Mesothelial cell of epicardium (in vitro differentiated cells): Measurements from ENCODE around the gene ZNF697. TPM values are rescaled to one million over a fixed set of nuclear protein-coding genes. Genes with fewer than 3 reads are reported as not detected.
"Not testable (repeated sequence)": the region's sequence is repeated elsewhere in the genome, so short reads cannot be mapped to it uniquely, and the experiment has no call there.

Source experiments
- DNase-seq, 2 experiments: peaks; one replicate each; pipeline ENCODE4 v3.0.0; 2021; ENCODE audit warnings: low spot score in 2 of 2; ENCODE audit not compliant: unreplicated experiment in 2 of 2
- H3K27ac Mint-ChIP-seq: 2 replicates; pipeline ENCODE4 v1.8.0; 2021; ENCODE audit warnings: mixed read lengths
- H3K27me3 Mint-ChIP-seq: 2 replicates; pipeline ENCODE4 v1.8.0; 2021; ENCODE audit warnings: low read depth, mixed read lengths
- H3K36me3 Mint-ChIP-seq: 2 replicates; pipeline ENCODE4 v1.8.0; 2021; ENCODE audit warnings: mixed read lengths
- H3K4me1 Mint-ChIP-seq: 2 replicates; pipeline ENCODE4 v1.8.0; 2021; ENCODE audit warnings: mixed read lengths
- H3K4me3 Mint-ChIP-seq: 2 replicates; pipeline ENCODE4 v1.8.0; 2021; ENCODE audit warnings: mild to moderate bottlenecking, moderate library complexity, mixed read lengths
- H3K9me3 Mint-ChIP-seq: 2 replicates; pipeline ENCODE4 v1.8.0; 2021; ENCODE audit warnings: mixed read lengths
- total RNA-seq: library from RNA; stranded (reverse); gene quantifications from 3 replicates; pipeline ENCODE4 v1.2.1, GENCODE V29; 2021
- TF ChIP-seq, protein P1 (sequence below): fragments of 200-600 bp; sonication (generic); IDR thresholded peaks from one replicate; pipeline ENCODE4 v1.5.0; 2021; ENCODE audit warnings: antibody characterized with exemption; ENCODE audit not compliant: unreplicated experiment

ZNF697 gene
- total RNA-seq, 1 donor from 2014 or later = 21.8 TPM

GRCh38 chr1:119582801-119583200 is 65.3 kb downstream of the ZNF697 start:
- H3K27ac Mint-ChIP-seq = no peak overlapping the region

GRCh38 chr1:119581076-119581475 is 67.0 kb downstream of the ZNF697 start:
- not testable (repeated sequence) for H3K27me3 Mint-ChIP-seq

More at GRCh38 chr1:119582801-119583200, 65.3 kb downstream of the ZNF697 start:
- TF ChIP-seq, protein P1, sequence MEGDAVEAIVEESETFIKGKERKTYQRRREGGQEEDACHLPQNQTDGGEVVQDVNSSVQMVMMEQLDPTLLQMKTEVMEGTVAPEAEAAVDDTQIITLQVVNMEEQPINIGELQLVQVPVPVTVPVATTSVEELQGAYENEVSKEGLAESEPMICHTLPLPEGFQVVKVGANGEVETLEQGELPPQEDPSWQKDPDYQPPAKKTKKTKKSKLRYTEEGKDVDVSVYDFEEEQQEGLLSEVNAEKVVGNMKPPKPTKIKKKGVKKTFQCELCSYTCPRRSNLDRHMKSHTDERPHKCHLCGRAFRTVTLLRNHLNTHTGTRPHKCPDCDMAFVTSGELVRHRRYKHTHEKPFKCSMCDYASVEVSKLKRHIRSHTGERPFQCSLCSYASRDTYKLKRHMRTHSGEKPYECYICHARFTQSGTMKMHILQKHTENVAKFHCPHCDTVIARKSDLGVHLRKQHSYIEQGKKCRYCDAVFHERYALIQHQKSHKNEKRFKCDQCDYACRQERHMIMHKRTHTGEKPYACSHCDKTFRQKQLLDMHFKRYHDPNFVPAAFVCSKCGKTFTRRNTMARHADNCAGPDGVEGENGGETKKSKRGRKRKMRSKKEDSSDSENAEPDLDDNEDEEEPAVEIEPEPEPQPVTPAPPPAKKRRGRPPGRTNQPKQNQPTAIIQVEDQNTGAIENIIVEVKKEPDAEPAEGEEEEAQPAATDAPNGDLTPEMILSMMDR = no peak
- Mint-ChIP-seq H3K4me3 (no peak overlapping the region), H3K9me3 (peaks cover 11% of the 10 kb centered on the region), H3K4me1 (peaks cover 11% of the 10 kb centered on the region), H3K36me3 (no peaks in the 10 kb centered on the region), H3K27me3 (no peaks in the 10 kb centered on the region)
- DNase-seq = peak in 1 of 2 experiments; percentile 59

DNA sequence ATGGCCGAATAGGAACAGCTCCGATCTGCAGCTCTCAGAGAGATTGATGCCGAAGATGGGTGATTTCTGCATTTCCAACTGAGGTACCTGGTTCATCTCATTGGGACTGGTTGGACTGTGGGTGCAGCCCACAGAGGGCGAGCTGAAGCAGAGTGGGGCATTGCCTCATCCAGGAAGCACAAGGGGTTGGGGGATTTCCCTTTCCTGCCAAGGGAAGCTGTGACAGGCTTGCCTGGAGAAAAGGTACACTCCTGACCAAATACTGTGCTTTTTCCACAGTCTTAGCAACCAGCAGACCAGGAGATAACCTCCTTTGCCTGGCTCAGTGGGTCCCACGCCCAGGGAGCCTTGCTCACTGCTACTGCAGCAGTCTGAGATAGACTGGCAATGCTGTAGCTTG is 74.2 kb downstream of the ZNF697 start:
- H3K4me3 Mint-ChIP-seq = no peak overlapping the region
- no peaks in the 10 kb centered on the region for H3K36me3 Mint-ChIP-seq
- peaks cover 8% of the 10 kb centered on the region for H3K4me1 Mint-ChIP-seq
- TF ChIP-seq, protein P1 = no peak
- no peak for DNase-seq
- H3K9me3 Mint-ChIP-seq = peaks cover 12% of the 10 kb centered on the region
- H3K27me3 Mint-ChIP-seq = no peaks in the 10 kb centered on the region
- no peak overlapping the region for H3K27ac Mint-ChIP-seq

More at GRCh38 chr1:119581076-119581475, 67.0 kb downstream of the ZNF697 start:
- DNase-seq, H3K4me1 Mint-ChIP-seq, H3K36me3 Mint-ChIP-seq, H3K4me3 Mint-ChIP-seq, H3K27ac Mint-ChIP-seq: not testable (repeated sequence)
- peaks cover 16% of the 10 kb centered on the region for H3K9me3 Mint-ChIP-seq

GRCh38 chr1:119569930-119570622 is 78.0 kb downstream of the ZNF697 start:
- not testable (repeated sequence) for H3K4me3 Mint-ChIP-seq, H3K27ac Mint-ChIP-seq, H3K27me3 Mint-ChIP-seq, H3K36me3 Mint-ChIP-seq, H3K4me1 Mint-ChIP-seq, H3K9me3 Mint-ChIP-seq, DNase-seq

Other genes starting within 250 kb of the ZNF697 start
- gene HSD3B2, start 233.1 kb downstream of the ZNF697 start, total RNA-seq = 0.29 to 0.35 TPM (median 0.32 TPM) in 3 replicates
- not detected in 3 replicates for gene HSD3B1, start 141.1 kb downstream of the ZNF697 start, total RNA-seq
- gene PHGDH, start 63.7 kb upstream of the ZNF697 start, total RNA-seq = 142 to 151 TPM (median 149 TPM) in 3 replicates
- 0.47 to 1.4 TPM (median 0.51 TPM) in 3 replicates for gene HMGCS2, start 120.6 kb upstream of the ZNF697 start, total RNA-seq
- gene REG4, start 163.2 kb upstream of the ZNF697 start, total RNA-seq = 0.16 to 0.29 TPM in 2 of 3 replicates, not detected in the other
- gene ADAM30, start 248.2 kb upstream of the ZNF697 start, total RNA-seq = 0.07 TPM in 1 of 3 replicates, not detected in the others